ENCODE measurements around the gene SCN5A. TPM values are rescaled to one million over a fixed set of nuclear protein-coding genes. Genes with fewer than 3 reads are reported as not detected.

Gene SCN5A
- total and polyA plus RNA-seq, 2 of the 13 experiments (the other 11 are each of a cell fraction or from before 2014, with no cell fraction given), result 0.22 TPM; not detected in 1

DNA sequence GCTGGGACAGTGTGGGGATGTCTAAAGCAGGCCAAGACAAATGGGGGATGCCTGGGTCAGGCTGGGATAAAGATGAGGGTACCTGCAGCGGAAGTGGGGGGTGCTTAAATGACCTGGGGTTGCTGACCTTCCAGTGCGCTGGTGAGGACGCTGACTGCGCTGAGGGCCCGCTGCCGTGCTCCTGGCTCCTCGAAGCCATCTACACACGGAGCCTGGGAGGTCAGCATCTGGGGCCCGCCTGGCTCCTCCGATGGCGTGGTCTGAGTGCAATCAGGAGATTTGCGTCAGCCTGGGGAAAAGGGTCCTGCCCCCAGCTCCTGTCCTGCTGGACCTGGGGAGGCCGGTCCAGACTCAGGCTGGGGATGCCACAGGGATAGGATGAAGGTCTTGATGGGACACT lies 50.7 kb downstream of the SCN5A start:
- Histone ChIP-seq H3K9me3 (ENCODE audit: low read length) (no peaks in the 10 kb centered on the region), H3K4me2 (ENCODE audit: low read depth, low read length) (no peak overlapping the region), H3K27me3 (ENCODE audit: control insufficient read depth in 1 of 2, insufficient read depth in 2 of 2, low read length in 2 of 2) (peaks cover 0 to 13% of the 10 kb centered on the region in 2 experiments; a peak in 3 of 5 replicates), H3K9ac (ENCODE audit: insufficient read depth, low read depth, low read length) (no peak overlapping the region), H2AFZ (ENCODE audit: low read length) (no peak overlapping the region), H3K36me3 (replicated peaks in 1 of 2; ENCODE audit: control insufficient read depth in 1 of 2, insufficient read depth in 2 of 2, low read length in 2 of 2) (no peaks in the 10 kb centered on the region), H4K20me1 (ENCODE audit: insufficient read depth, low read length) (no peaks in the 10 kb centered on the region), H3K4me1 (ENCODE audit: insufficient read depth, low read length) (no peaks in the 10 kb centered on the region), H3K4me3 (replicated peaks in 1 of 3; ENCODE audit: insufficient read depth in 1 of 3, low read depth in 2 of 3, low read length in 3 of 3) (no peak overlapping the region), H3K79me2 (ENCODE audit: insufficient read depth, low read length) (no peaks in the 10 kb centered on the region), H3K27ac (ENCODE audit: extremely low read length, insufficient read depth, low read length) (no peak overlapping the region)
- no peak for FAIRE-seq
- CTCF ChIA-PET (ENCODE audit: low intra/inter-chr PET ratio, low total read pairs), result no interaction called here
- no peak for DNase-seq (ENCODE audit: low spot score)
- ATAC-seq, result no peak
- POLR2A ChIA-PET, result no interaction called here
- no TSS peak for BruUV-seq (replicated peaks)
- intact Hi-C loops (cut with micrococcal nuclease; ENCODE audit: unreplicated experiment), result no loop called here
- in situ Hi-C loops (cut with HindIII; ENCODE audit: extremely low pct_ligation_motif_present, low pct_unique_long_range_greater_than_20kb), result no loop called here
- TF ChIP-seq PAWR (CRISPR knock-in tag; IDR thresholded peaks at IDR 0.05; ENCODE audit: borderline replicate concordance) (no peak), PAF1 (CRISPR knock-in tag; IDR thresholded peaks at IDR 0.05) (no peak), ZNF841 (CRISPR knock-in tag; IDR thresholded peaks at IDR 0.05; ENCODE audit: borderline replicate concordance) (no peak)
- 43% methylated on average over 1 of the region's 13 CpGs for WGBS (ENCODE audit: low lambda C conversion rate)

DNA sequence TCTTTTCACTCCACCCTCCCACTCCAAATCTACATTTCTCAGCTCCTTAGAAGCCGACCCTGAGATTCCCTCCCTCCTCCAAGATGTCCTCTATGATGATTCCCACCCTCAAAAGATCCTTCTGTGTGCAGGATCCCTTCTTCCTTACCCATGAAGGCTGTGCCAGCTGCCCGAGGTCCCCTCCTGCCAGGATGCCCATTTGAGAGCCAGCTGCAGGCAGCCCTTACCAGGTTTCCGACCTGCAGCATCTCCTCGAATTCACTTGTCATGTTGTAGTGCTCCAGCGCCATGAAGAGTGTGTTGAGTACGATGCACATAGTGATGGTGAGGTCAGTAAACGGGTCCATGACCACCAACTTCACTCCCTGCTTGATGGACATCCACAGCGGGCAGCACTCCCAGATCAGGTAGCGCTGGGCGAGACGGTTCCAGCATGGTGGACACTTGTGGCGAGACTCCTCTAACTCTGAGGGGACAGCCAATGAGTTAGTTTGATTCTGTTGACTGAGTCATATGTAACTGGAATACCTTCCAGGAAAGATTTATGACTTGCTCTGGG lies 51.9 kb downstream of the SCN5A start:
- no peaks in the 10 kb centered on the region for H3K36me3 ChIP-seq (replicated peaks in 1 of 2; ENCODE audit: control insufficient read depth in 1 of 2, insufficient read depth in 2 of 2, low read length in 2 of 2)
- intact Hi-C loops (cut with micrococcal nuclease; ENCODE audit: unreplicated experiment) (no loop called here), in situ Hi-C loops (cut with HindIII; ENCODE audit: extremely low pct_ligation_motif_present, low pct_unique_long_range_greater_than_20kb) (no loop called here)
- H3K4me2 ChIP-seq (ENCODE audit: low read depth, low read length), result no peak overlapping the region
- FAIRE-seq, result no peak
- ATAC-seq, result no peak
- H3K27me3 ChIP-seq (ENCODE audit: control insufficient read depth in 1 of 2, insufficient read depth in 2 of 2, low read length in 2 of 2), result peaks cover 0 to 12% of the 10 kb centered on the region in 2 experiments; a peak in 2 of 5 replicates
- POLR2A ChIA-PET, result no interaction called here
- BruUV-seq (replicated peaks), result no TSS peak
- H3K9me3 ChIP-seq (ENCODE audit: low read length), result no peaks in the 10 kb centered on the region
- no peaks in the 10 kb centered on the region for H3K4me1 ChIP-seq (ENCODE audit: insufficient read depth, low read length)
- H3K27ac ChIP-seq (ENCODE audit: extremely low read length, insufficient read depth, low read length), result no peak overlapping the region
- 21% methylated on average over 12 of the region's 12 CpGs for WGBS (ENCODE audit: low lambda C conversion rate)
- TF ChIP-seq ATF1 (CRISPR knock-in tag; IDR thresholded peaks at IDR 0.05), result no peak
- no peak for TF ChIP-seq PCBP1 (IDR thresholded peaks at IDR 0.05; ENCODE audit: borderline replicate concordance, low read depth, low read length)
- TF ChIP-seq ZNF547 (CRISPR knock-in tag; IDR thresholded peaks at IDR 0.05), result no peak
- TF ChIP-seq RFXAP (CRISPR knock-in tag; IDR thresholded peaks at IDR 0.05; ENCODE audit: borderline replicate concordance), result no peak
- no peak for TF ChIP-seq ZNF780A (CRISPR knock-in tag; IDR thresholded peaks at IDR 0.05)
- TF ChIP-seq, protein P1, sequence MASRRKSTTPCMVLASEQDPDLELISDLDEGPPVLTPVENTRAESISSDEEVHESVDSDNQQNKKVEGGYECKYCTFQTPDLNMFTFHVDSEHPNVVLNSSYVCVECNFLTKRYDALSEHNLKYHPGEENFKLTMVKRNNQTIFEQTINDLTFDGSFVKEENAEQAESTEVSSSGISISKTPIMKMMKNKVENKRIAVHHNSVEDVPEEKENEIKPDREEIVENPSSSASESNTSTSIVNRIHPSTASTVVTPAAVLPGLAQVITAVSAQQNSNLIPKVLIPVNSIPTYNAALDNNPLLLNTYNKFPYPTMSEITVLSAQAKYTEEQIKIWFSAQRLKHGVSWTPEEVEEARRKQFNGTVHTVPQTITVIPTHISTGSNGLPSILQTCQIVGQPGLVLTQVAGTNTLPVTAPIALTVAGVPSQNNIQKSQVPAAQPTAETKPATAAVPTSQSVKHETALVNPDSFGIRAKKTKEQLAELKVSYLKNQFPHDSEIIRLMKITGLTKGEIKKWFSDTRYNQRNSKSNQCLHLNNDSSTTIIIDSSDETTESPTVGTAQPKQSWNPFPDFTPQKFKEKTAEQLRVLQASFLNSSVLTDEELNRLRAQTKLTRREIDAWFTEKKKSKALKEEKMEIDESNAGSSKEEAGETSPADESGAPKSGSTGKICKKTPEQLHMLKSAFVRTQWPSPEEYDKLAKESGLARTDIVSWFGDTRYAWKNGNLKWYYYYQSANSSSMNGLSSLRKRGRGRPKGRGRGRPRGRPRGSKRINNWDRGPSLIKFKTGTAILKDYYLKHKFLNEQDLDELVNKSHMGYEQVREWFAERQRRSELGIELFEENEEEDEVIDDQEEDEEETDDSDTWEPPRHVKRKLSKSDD (CRISPR knock-in tag; IDR thresholded peaks at IDR 0.05; ENCODE audit: low read depth), result no peak
- TF ChIP-seq, protein P2, sequence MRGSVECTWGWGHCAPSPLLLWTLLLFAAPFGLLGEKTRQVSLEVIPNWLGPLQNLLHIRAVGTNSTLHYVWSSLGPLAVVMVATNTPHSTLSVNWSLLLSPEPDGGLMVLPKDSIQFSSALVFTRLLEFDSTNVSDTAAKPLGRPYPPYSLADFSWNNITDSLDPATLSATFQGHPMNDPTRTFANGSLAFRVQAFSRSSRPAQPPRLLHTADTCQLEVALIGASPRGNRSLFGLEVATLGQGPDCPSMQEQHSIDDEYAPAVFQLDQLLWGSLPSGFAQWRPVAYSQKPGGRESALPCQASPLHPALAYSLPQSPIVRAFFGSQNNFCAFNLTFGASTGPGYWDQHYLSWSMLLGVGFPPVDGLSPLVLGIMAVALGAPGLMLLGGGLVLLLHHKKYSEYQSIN (CRISPR knock-in tag; IDR thresholded peaks at IDR 0.05; ENCODE audit: borderline replicate concordance), result no peak
- TF ChIP-seq ZNF326 (CRISPR knock-in tag; IDR thresholded peaks at IDR 0.05; ENCODE audit: borderline replicate concordance), result no peak
- CTCF ChIA-PET (ENCODE audit: low intra/inter-chr PET ratio, low total read pairs), result no interaction called here
- H4K20me1 ChIP-seq (ENCODE audit: insufficient read depth, low read length), result no peaks in the 10 kb centered on the region
- DNase-seq (ENCODE audit: low spot score), result no peak
- H3K9ac ChIP-seq (ENCODE audit: insufficient read depth, low read depth, low read length), result no peak overlapping the region
- no peak overlapping the region for H3K4me3 ChIP-seq (replicated peaks in 1 of 3; ENCODE audit: insufficient read depth in 1 of 3, low read depth in 2 of 3, low read length in 3 of 3)
- H2AFZ ChIP-seq (ENCODE audit: low read length), result no peak overlapping the region
- H3K79me2 ChIP-seq (ENCODE audit: insufficient read depth, low read length), result no peaks in the 10 kb centered on the region
